ENCODE measurements around the gene MUC5B. TPM values are rescaled to one million over a fixed set of nuclear protein-coding genes. Genes with fewer than 3 reads are reported as not detected.
"Not testable (repeated sequence)": the region's sequence is repeated elsewhere in the genome, so short reads cannot be mapped to it uniquely, and the experiment has no call there.

The MUC5B gene
- polyA plus RNA-seq, 1 donor: 1.9 TPM

DNA sequence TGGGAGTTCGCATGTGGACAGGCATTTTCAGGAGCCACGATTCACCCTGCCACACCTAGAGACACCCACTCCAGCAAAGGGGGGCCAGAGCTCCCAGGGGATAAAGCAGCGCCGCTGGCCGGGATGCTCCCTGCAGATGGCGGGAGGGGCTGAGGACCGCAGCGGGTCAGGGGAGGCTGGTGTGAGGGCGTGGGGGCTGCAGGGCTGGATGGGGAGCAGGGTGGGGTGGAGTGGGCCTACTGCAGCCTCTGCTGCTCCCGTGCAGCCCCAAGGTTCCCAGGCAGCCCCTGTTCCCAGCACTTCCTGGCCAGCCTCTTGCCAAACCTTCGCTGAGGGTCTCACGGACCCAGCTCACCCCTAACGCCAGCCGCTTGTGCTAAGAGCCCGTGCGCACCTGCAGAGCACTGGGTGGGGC lies 13.0 kb downstream of the MUC5B start:
- no CpG with 5 or more reads among the region's 16 CpGs for WGBS (ENCODE audit: insufficient coverage, low lambda C conversion rate)
- no peaks in the 10 kb centered on the region for H3K36me3 ChIP-seq (ENCODE audit: control insufficient read depth, insufficient read depth, low read length)

GRCh38 chr11:1236316-1237127 lies 13.7 kb downstream of the MUC5B start:
- no CpG with 5 or more reads among the region's 37 CpGs for WGBS (ENCODE audit: insufficient coverage, low lambda C conversion rate)
- no peak overlapping the region for H3K27ac ChIP-seq (ENCODE audit: low read length)
- H3K4me1 ChIP-seq (ENCODE audit: control insufficient read depth, insufficient read depth, low read length): no peaks in the 10 kb centered on the region
- DNase-seq: no peak
- no peak overlapping the region for H3K4me3 ChIP-seq (ENCODE audit: low read length)
- H3K27me3 ChIP-seq (ENCODE audit: control insufficient read depth, insufficient read depth, low read length): no peaks in the 10 kb centered on the region
- H3K9me3 ChIP-seq (ENCODE audit: control insufficient read depth, low read depth, low read length): peaks cover 17% of the 10 kb centered on the region
- no peaks in the 10 kb centered on the region for H3K36me3 ChIP-seq (ENCODE audit: control insufficient read depth, insufficient read depth, low read length)

More for the DNA sequence above, 13.0 kb downstream of the MUC5B start:
- H3K27ac ChIP-seq (ENCODE audit: low read length): no peak overlapping the region
- H3K4me1 ChIP-seq (ENCODE audit: control insufficient read depth, insufficient read depth, low read length): no peaks in the 10 kb centered on the region
- peaks cover 11% of the 10 kb centered on the region for H3K9me3 ChIP-seq (ENCODE audit: control insufficient read depth, low read depth, low read length)
- no peaks in the 10 kb centered on the region for H3K27me3 ChIP-seq (ENCODE audit: control insufficient read depth, insufficient read depth, low read length)
- DNase-seq: no peak
- H3K4me3 ChIP-seq (ENCODE audit: low read length): no peak overlapping the region

DNA sequence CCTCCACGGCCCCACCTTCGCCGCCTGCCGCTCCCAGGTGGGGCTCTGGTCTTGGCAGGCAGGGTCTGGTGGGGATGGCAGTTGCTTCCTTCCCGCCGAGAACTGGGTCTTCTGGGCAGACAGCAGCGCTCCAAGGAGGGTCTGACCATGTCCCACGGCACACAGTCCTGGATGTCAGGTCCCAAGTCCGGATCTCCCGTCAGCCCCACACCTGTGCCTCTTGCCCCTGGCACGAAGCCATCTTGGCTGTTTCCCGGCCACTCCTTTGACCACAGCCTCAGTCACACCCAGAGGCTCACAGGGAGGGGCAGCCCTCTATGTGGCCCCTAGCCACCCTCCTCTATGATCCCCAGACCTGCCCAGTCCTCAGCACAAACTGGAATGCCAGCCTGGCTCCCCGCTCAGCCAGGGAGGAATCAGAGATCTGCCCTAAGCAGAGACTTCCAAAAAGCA lies 14.3 kb downstream of the MUC5B start:
- peaks cover 24% of the 10 kb centered on the region for H3K9me3 ChIP-seq (ENCODE audit: control insufficient read depth, low read depth, low read length)
- no peaks in the 10 kb centered on the region for H3K27me3 ChIP-seq (ENCODE audit: control insufficient read depth, insufficient read depth, low read length)
- DNase-seq: no peak
- H3K27ac ChIP-seq (ENCODE audit: low read length): no peak overlapping the region
- H3K36me3 ChIP-seq (ENCODE audit: control insufficient read depth, insufficient read depth, low read length): no peaks in the 10 kb centered on the region
- H3K4me1 ChIP-seq (ENCODE audit: control insufficient read depth, insufficient read depth, low read length): no peaks in the 10 kb centered on the region
- no CpG with 5 or more reads among the region's 13 CpGs for WGBS (ENCODE audit: insufficient coverage, low lambda C conversion rate)
- H3K4me3 ChIP-seq (ENCODE audit: low read length): no peak overlapping the region

GRCh38 chr11:1237851-1238250 lies 15.0 kb downstream of the MUC5B start:
- no peak overlapping the region for H3K27ac ChIP-seq (ENCODE audit: low read length)
- no peaks in the 10 kb centered on the region for H3K4me1 ChIP-seq (ENCODE audit: control insufficient read depth, insufficient read depth, low read length)
- H3K27me3 ChIP-seq (ENCODE audit: control insufficient read depth, insufficient read depth, low read length): no peaks in the 10 kb centered on the region
- no peak for DNase-seq
- no CpG with 5 or more reads among the region's 10 CpGs for WGBS (ENCODE audit: insufficient coverage, low lambda C conversion rate)
- peaks cover 31% of the 10 kb centered on the region for H3K9me3 ChIP-seq (ENCODE audit: control insufficient read depth, low read depth, low read length)
- H3K36me3 ChIP-seq (ENCODE audit: control insufficient read depth, insufficient read depth, low read length): no peaks in the 10 kb centered on the region
- no peak overlapping the region for H3K4me3 ChIP-seq (ENCODE audit: low read length)

- DNase-seq: peak; percentile 45 to 62
- no peaks in the 10 kb centered on the region for H3K36me3 ChIP-seq (ENCODE audit: control insufficient read depth, insufficient read depth, low read length)
- H3K9me3 ChIP-seq (ENCODE audit: control insufficient read depth, low read depth, low read length): peaks cover 38% of the 10 kb centered on the region
- no peak overlapping the region for H3K4me3 ChIP-seq (ENCODE audit: low read length)
- WGBS (ENCODE audit: insufficient coverage, low lambda C conversion rate): no CpG with 5 or more reads among the region's 34 CpGs
- no peaks in the 10 kb centered on the region for H3K27me3 ChIP-seq (ENCODE audit: control insufficient read depth, insufficient read depth, low read length)
- no peaks in the 10 kb centered on the region for H3K4me1 ChIP-seq (ENCODE audit: control insufficient read depth, insufficient read depth, low read length)
- no peak overlapping the region for H3K27ac ChIP-seq (ENCODE audit: low read length)
These were observed 16.1 kb downstream of the MUC5B start for GRCh38 chr11:1238767-1239595.

DNA sequence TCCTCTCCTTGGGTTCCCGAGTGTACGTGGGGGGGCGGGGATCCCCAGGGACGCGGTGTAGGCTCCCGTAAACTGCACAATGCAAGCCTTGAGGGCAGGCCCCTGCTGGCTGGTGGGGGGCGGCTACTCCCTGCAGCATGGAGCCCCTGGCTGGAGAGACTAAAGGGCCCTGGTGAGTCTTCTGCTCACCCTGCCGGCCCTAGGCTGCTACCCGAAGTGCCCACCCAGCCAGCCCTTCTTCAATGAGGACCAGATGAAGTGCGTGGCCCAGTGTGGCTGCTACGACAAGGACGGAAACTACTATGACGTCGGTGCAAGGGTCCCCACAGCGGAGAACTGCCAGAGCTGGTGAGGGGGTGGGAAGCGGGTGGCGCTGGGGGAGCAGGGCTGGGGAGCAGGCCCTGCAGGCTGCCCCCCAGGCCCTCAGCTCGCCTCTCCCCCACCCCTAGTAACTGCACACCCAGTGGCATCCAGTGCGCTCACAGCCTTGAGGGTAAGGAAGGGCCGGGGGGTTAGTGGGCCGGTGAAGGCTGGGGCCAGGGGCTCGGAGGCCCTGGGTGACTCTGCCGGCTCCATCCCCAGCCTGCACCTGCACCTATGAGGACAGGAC lies 16.8 kb downstream of the MUC5B start:
- Histone ChIP-seq H3K27me3 (ENCODE audit: control insufficient read depth, insufficient read depth, low read length) (no peaks in the 10 kb centered on the region), H3K36me3 (ENCODE audit: control insufficient read depth, insufficient read depth, low read length) (no peaks in the 10 kb centered on the region), H3K27ac (ENCODE audit: low read length) (no peak overlapping the region), H3K4me1 (ENCODE audit: control insufficient read depth, insufficient read depth, low read length) (no peaks in the 10 kb centered on the region), H3K9me3 (ENCODE audit: control insufficient read depth, low read depth, low read length) (peaks cover 38% of the 10 kb centered on the region), H3K4me3 (ENCODE audit: low read length) (no peak overlapping the region)
- WGBS (ENCODE audit: insufficient coverage, low lambda C conversion rate): no CpG with 5 or more reads among the region's 23 CpGs
- DNase-seq: no peak

DNA sequence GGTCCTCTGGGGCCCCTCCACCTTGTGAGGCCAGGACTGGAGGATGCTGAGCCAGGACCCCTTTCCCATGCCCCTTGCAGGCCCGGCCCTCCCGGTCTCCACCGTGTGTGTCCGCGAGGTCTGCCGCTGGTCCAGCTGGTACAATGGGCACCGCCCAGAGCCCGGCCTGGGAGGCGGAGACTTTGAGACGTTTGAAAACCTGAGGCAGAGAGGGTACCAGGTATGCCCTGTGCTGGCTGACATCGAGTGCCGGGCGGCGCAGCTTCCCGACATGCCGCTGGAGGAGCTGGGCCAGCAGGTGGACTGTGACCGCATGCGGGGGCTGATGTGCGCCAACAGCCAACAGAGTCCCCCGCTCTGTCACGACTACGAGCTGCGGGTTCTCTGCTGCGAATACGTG lies 17.9 kb downstream of the MUC5B start:
- H3K36me3 ChIP-seq (ENCODE audit: control insufficient read depth, insufficient read depth, low read length): no peaks in the 10 kb centered on the region
- H3K4me3 ChIP-seq (ENCODE audit: low read length): no peak overlapping the region
- H3K4me1 ChIP-seq (ENCODE audit: control insufficient read depth, insufficient read depth, low read length): no peaks in the 10 kb centered on the region
- H3K27me3 ChIP-seq (ENCODE audit: control insufficient read depth, insufficient read depth, low read length): no peaks in the 10 kb centered on the region
- H3K27ac ChIP-seq (ENCODE audit: low read length): no peak overlapping the region
- DNase-seq: no peak
- peaks cover 40% of the 10 kb centered on the region for H3K9me3 ChIP-seq (ENCODE audit: control insufficient read depth, low read depth, low read length)
- WGBS (ENCODE audit: insufficient coverage, low lambda C conversion rate): no CpG with 5 or more reads among the region's 25 CpGs

DNA sequence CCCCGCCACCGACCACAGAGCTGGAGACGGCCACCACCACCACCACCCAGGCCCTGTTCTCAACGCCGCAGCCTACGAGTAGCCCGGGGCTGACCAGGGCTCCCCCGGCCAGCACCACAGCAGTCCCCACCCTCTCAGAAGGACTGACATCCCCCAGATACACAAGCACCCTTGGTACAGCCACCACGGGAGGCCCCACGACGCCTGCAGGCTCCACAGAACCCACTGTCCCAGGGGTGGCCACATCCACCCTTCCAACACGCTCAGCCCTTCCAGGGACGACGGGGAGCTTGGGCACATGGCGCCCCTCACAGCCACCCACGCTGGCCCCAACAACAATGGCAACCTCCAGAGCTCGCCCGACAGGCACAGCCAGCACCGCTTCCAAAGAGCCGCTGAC lies 18.8 kb downstream of the MUC5B start:
- no peaks in the 10 kb centered on the region for H3K4me1 ChIP-seq (ENCODE audit: control insufficient read depth, insufficient read depth, low read length)
- no peaks in the 10 kb centered on the region for H3K27me3 ChIP-seq (ENCODE audit: control insufficient read depth, insufficient read depth, low read length)
- no peaks in the 10 kb centered on the region for H3K36me3 ChIP-seq (ENCODE audit: control insufficient read depth, insufficient read depth, low read length)
- H3K27ac ChIP-seq (ENCODE audit: low read length): no peak overlapping the region
- no peak for DNase-seq
- no peak overlapping the region for H3K4me3 ChIP-seq (ENCODE audit: low read length)
- no CpG with 5 or more reads among the region's 20 CpGs for WGBS (ENCODE audit: insufficient coverage, low lambda C conversion rate)
- H3K9me3 ChIP-seq (ENCODE audit: control insufficient read depth, low read depth, low read length): peaks cover 40% of the 10 kb centered on the region

- Histone ChIP-seq H3K4me1 (ENCODE audit: control insufficient read depth, insufficient read depth, low read length) (no peaks in the 10 kb centered on the region), H3K27ac (ENCODE audit: low read length) (no peak overlapping the region), H3K9me3 (ENCODE audit: control insufficient read depth, low read depth, low read length) (peaks cover 40% of the 10 kb centered on the region), H3K27me3 (ENCODE audit: control insufficient read depth, insufficient read depth, low read length) (no peaks in the 10 kb centered on the region), H3K4me3 (ENCODE audit: low read length) (no peak overlapping the region), H3K36me3 (ENCODE audit: control insufficient read depth, insufficient read depth, low read length) (no peaks in the 10 kb centered on the region)
- WGBS (ENCODE audit: insufficient coverage, low lambda C conversion rate): no CpG with 5 or more reads among the region's 20 CpGs
- no peak for DNase-seq
These were observed 19.4 kb downstream of the MUC5B start for GRCh38 chr11:1242289-1242688.

DNA sequence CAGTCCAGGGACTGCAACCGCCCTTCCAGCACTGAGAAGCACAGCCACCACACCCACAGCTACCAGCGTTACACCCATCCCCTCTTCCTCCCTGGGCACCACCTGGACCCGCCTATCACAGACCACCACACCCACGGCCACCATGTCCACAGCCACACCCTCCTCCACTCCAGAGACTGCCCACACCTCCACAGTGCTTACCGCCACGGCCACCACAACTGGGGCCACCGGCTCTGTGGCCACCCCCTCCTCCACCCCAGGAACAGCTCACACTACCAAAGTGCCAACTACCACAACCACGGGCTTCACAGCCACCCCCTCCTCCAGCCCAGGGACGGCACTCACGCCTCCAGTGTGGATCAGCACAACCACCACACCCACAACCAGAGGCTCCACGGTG lies 19.9 kb downstream of the MUC5B start:
- not testable (repeated sequence) for H3K27ac ChIP-seq (ENCODE audit: low read length); H3K4me1 ChIP-seq (ENCODE audit: control insufficient read depth, insufficient read depth, low read length); H3K4me3 ChIP-seq (ENCODE audit: low read length); DNase-seq; H3K36me3 ChIP-seq (ENCODE audit: control insufficient read depth, insufficient read depth, low read length); H3K27me3 ChIP-seq (ENCODE audit: control insufficient read depth, insufficient read depth, low read length)
- H3K9me3 ChIP-seq (ENCODE audit: control insufficient read depth, low read depth, low read length): peaks cover 40% of the 10 kb centered on the region
- WGBS (ENCODE audit: insufficient coverage, low lambda C conversion rate): no CpG with 5 or more reads among the region's 11 CpGs

All from large intestine (tissue), 3 donors.